Thoracic aorta (tissue), 2 donors: ENCODE data around the gene KLK11. TPM values are rescaled to one million over a fixed set of nuclear protein-coding genes. Genes with fewer than 3 reads are reported as not detected.

Experiments used
- ATAC-seq: fragments of 150-250 bp; one replicate; pipeline ENCODE4 v1.8.0; 2017; ENCODE audit warnings: low read depth; ENCODE audit not compliant: insufficient number of reproducible peaks, low FRiP score
- DNase-seq: peaks from one replicate; pipeline ENCODE4 v3.0.0-alpha.2; 2020; ENCODE audit warnings: low spot score
- H3K27ac ChIP-seq, 2 donors: fragments of 200-600 bp; sonication (generic); 1 replicate in 1 of 2; 2 replicates in 1 of 2; pipeline ENCODE4 v1.5.1; 2016; ENCODE audit warnings: mild to moderate bottlenecking in 2 of 2, moderate library complexity in 2 of 2
- H3K27me3 ChIP-seq: fragments of 200-600 bp; sonication (generic); replicated peaks from 2 replicates; pipeline ENCODE4 v1.6.0; 2016; ENCODE audit warnings: mild to moderate bottlenecking; ENCODE audit not compliant: insufficient read depth
- H3K36me3 ChIP-seq: fragments of 200-600 bp; sonication (generic); one replicate; pipeline ENCODE4 v1.5.1; 2016
- H3K4me1 ChIP-seq, 2 donors: fragments of 200-600 bp; sonication (generic); 1 replicate in 1 of 2; 2 replicates in 1 of 2; pipeline versions ENCODE4 v1.5.1 to v1.6.0; 2016; ENCODE audit warnings: low read depth in 2 of 2, mild to moderate bottlenecking in 1 of 2; ENCODE audit not compliant: control insufficient read depth in 1 of 2
- H3K4me3 ChIP-seq: fragments of 200-600 bp; sonication (generic); 2 replicates; pipeline ENCODE4 v1.5.1; 2016; ENCODE audit warnings: mild to moderate bottlenecking
- H3K9me3 ChIP-seq: fragments of 200-600 bp; sonication (generic); 2 replicates; pipeline ENCODE4 v1.5.1; 2016
- CTCF ChIP-seq: fragments of 200-600 bp; sonication (generic); IDR thresholded peaks from one replicate; pipeline ENCODE4 v1.5.1; 2019; ENCODE audit warnings: antibody characterized with exemption
- total RNA-seq, 2 donors: library from RNA; depleted of rRNA; stranded (reverse); fragments of >200 nt; gene quantifications; one replicate each; pipeline versions ENCODE4 v1.1.0 to v1.2.3, GENCODE V29; 2016

Gene KLK11
- total RNA-seq, 2 donors from 2014 or later = 0.85 TPM; not detected in 1

GRCh38 chr19:51019544-51019925 is 6.9 kb downstream of the KLK11 start, which contains the start of gene KLK10:
Gene KLK10, minus strand, starts transcription at chr19:51019709. Its CDS starts 579 bp downstream, at chr19:51019130.
- H3K27ac ChIP-seq = no peak within 1 kb of the TSS
- peak within 1 kb of the TSS; percentile 57 for H3K4me3 ChIP-seq
- ATAC-seq = no peak
- peaks cover 5 to 8% of the 10 kb centered on the region in 2 donors for H3K4me1 ChIP-seq
- no peak for DNase-seq
- no peaks in the 10 kb centered on the region for H3K9me3 ChIP-seq
- H3K27me3 ChIP-seq = no peaks in the 10 kb centered on the region
- H3K36me3 ChIP-seq = no peaks in the 10 kb centered on the region
- no peak for TF ChIP-seq CTCF

GRCh38 chr19:51018745-51019543 is 7.5 kb downstream of the KLK11 start:
- ATAC-seq = no peak
- DNase-seq = no peak
- Histone ChIP-seq H3K4me1 (peaks cover 5 to 8% of the 10 kb centered on the region in 2 donors), H3K27me3 (no peaks in the 10 kb centered on the region), H3K4me3 (peak overlapping the region; percentile 57), H3K36me3 (no peaks in the 10 kb centered on the region), H3K9me3 (no peaks in the 10 kb centered on the region), H3K27ac (no peak overlapping the region)
- no peak for TF ChIP-seq CTCF

DNA sequence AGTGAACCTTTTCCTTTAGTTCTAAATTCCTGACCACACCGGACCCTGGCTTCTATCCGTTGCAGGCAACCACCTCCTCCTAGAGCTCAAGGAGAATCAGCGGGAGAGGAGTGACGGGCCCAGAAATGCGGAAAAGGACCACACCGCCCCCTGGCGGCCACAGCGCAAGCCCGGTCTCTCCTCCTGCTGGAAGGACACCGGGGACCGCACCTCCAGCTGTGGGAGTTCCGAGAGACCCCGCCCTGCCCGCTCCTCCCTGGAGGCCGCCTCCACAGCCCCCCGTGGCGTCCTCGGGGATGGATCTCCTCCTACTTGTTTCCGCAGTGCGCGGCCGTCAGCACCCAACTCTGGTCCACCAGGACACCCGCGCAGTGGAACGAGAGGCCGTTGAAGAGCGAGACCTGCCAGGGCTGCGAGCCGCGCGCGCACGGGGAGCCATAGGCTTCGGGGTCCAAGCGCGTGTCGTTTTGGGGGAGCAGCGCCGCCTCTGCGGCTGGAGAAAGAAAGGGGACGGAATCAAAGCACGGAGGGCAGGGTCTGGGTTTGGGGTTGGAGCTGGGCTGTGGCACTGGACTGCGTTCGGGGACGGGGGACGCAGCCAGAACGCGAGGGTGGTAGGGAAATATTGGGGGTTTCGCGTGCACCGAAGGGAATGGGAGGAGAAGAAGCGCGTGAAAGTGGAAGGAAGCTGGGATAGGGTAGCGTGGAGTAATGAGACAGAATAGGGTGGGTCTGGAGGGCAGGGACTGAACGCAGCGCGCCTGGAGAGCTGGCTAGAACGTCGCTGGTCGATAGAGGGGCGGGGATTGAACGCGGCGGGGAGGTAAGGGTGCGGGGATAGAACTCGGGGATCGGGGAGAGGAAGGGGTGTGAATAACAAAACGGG is 9.4 kb downstream of the KLK11 start:
- DNase-seq (no peak), ATAC-seq (no peak)
- peak overlapping the region; percentile 53 for H3K4me3 ChIP-seq
- TF ChIP-seq CTCF = peak; percentile 31
- no peaks in the 10 kb centered on the region for H3K9me3 ChIP-seq
- no peaks in the 10 kb centered on the region for H3K27me3 ChIP-seq
- H3K4me1 ChIP-seq = peaks cover 5 to 8% of the 10 kb centered on the region in 2 donors
- H3K27ac ChIP-seq = no peak overlapping the region
- H3K36me3 ChIP-seq = no peaks in the 10 kb centered on the region

GRCh38 chr19:51015691-51016267 is 10.6 kb downstream of the KLK11 start:
- no peak for TF ChIP-seq CTCF
- Histone ChIP-seq H3K27me3 (no peaks in the 10 kb centered on the region), H3K4me3 (no peak overlapping the region), H3K36me3 (no peaks in the 10 kb centered on the region), H3K27ac (no peak overlapping the region), H3K4me1 (peaks cover 5 to 8% of the 10 kb centered on the region in 2 donors), H3K9me3 (no peaks in the 10 kb centered on the region)
- no peak for DNase-seq
- no peak for ATAC-seq

GRCh38 chr19:51014242-51014641 is 12.2 kb downstream of the KLK11 start:
- TF ChIP-seq CTCF = no peak
- peaks cover 5 to 7% of the 10 kb centered on the region in 2 donors for H3K4me1 ChIP-seq
- no peak overlapping the region for H3K4me3 ChIP-seq
- ATAC-seq (no peak), DNase-seq (no peak)
- H3K36me3 ChIP-seq = no peaks in the 10 kb centered on the region
- no peaks in the 10 kb centered on the region for H3K27me3 ChIP-seq
- no peak overlapping the region for H3K27ac ChIP-seq
- H3K9me3 ChIP-seq = no peaks in the 10 kb centered on the region
